ENCODE measurements around the gene TMEM14A. TPM values are rescaled to one million over a fixed set of nuclear protein-coding genes. Genes with fewer than 3 reads are reported as not detected.

Gene TMEM14A, protein sequence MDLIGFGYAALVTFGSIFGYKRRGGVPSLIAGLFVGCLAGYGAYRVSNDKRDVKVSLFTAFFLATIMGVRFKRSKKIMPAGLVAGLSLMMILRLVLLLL
- 10 to 100 TPM; 23.1 to 32.4 (median 26.9) TPM for total RNA-seq

- peaks cover 0 to 35% (median 15%) of the 10 kb centered on the region in 3 donors for H3K4me1 ChIP-seq
- WGBS, 2 donors (ENCODE audit: low coverage in 1 of 2), result 2 to 12% methylated on average over 7 to 8 of the region's 42 CpGs
- H3K27ac ChIP-seq, result peak within 1 kb of the TSS in 3 of 4 donors; percentile 73 to 79 (median 75)
- H3K27me3 ChIP-seq, result no peaks in the 10 kb centered on the region
- peak within 1 kb of the TSS; percentile 53 to 65 for H3K4me3 ChIP-seq
- H3K9me3 ChIP-seq, result no peaks in the 10 kb centered on the region
- no peaks in the 10 kb centered on the region for H3K36me3 ChIP-seq
- ATAC-seq, result peak; percentile 99
- TF ChIP-seq POLR2A (IDR thresholded peaks at IDR 0.05) (peak; percentile 42 to 50), EP300 (IDR thresholded peaks at IDR 0.05) (no peak), POLR2AphosphoS5 (IDR thresholded peaks at IDR 0.05) (peak; percentile 41)
- TF ChIP-seq, protein P1, sequence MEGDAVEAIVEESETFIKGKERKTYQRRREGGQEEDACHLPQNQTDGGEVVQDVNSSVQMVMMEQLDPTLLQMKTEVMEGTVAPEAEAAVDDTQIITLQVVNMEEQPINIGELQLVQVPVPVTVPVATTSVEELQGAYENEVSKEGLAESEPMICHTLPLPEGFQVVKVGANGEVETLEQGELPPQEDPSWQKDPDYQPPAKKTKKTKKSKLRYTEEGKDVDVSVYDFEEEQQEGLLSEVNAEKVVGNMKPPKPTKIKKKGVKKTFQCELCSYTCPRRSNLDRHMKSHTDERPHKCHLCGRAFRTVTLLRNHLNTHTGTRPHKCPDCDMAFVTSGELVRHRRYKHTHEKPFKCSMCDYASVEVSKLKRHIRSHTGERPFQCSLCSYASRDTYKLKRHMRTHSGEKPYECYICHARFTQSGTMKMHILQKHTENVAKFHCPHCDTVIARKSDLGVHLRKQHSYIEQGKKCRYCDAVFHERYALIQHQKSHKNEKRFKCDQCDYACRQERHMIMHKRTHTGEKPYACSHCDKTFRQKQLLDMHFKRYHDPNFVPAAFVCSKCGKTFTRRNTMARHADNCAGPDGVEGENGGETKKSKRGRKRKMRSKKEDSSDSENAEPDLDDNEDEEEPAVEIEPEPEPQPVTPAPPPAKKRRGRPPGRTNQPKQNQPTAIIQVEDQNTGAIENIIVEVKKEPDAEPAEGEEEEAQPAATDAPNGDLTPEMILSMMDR (IDR thresholded peaks at IDR 0.05), result peak in 1 of 4 experiments; percentile 42
Observed at GRCh38 chr6:52670502-52671409, at the start of gene TMEM14A. TSS of gene TMEM14A (plus strand) at chr6:52671113. CDS start at chr6:52677103, 5,990 bp downstream.

GRCh38 chr6:52621631-52622030 lies 49.3 kb upstream of the TMEM14A start:
- Histone ChIP-seq H3K9me3 (no peaks in the 10 kb centered on the region), H3K4me1 (no peaks in the 10 kb centered on the region), H3K27me3 (no peaks in the 10 kb centered on the region), H3K36me3 (no peaks in the 10 kb centered on the region), H3K4me3 (no peak overlapping the region), H3K27ac (no peak overlapping the region)
- no peak for TF ChIP-seq POLR2AphosphoS5 (IDR thresholded peaks at IDR 0.05)
- WGBS, 2 donors (ENCODE audit: low coverage in 1 of 2), result 50 to 91% methylated on average over 1 of the region's 1 CpG
- no peak for ATAC-seq

GRCh38 chr6:52622810-52623209 lies 48.1 kb upstream of the TMEM14A start:
- Histone ChIP-seq H3K9me3 (no peaks in the 10 kb centered on the region), H3K36me3 (no peaks in the 10 kb centered on the region), H3K27ac (no peak overlapping the region), H3K4me1 (no peaks in the 10 kb centered on the region), H3K4me3 (no peak overlapping the region), H3K27me3 (no peaks in the 10 kb centered on the region)
- 74 to 76% methylated on average over 2 of the region's 2 CpGs for WGBS, 2 donors (ENCODE audit: low coverage in 1 of 2)
- no peak for ATAC-seq
- TF ChIP-seq POLR2AphosphoS5 (IDR thresholded peaks at IDR 0.05) (no peak), POLR2A (IDR thresholded peaks at IDR 0.05) (no peak), EP300 (IDR thresholded peaks at IDR 0.05) (no peak)
- TF ChIP-seq, protein P1 (IDR thresholded peaks at IDR 0.05), result no peak

GRCh38 chr6:52632011-52632410 lies 38.9 kb upstream of the TMEM14A start:
- Histone ChIP-seq H3K36me3 (no peaks in the 10 kb centered on the region), H3K4me3 (no peak overlapping the region), H3K27ac (no peak overlapping the region), H3K9me3 (no peaks in the 10 kb centered on the region), H3K27me3 (no peaks in the 10 kb centered on the region), H3K4me1 (no peaks in the 10 kb centered on the region)
- no peak for ATAC-seq
- WGBS, 2 donors (ENCODE audit: low coverage in 1 of 2), result 100% methylated on average over 1 of the region's 1 CpG
- TF ChIP-seq EP300 (IDR thresholded peaks at IDR 0.05), result no peak

DNA sequence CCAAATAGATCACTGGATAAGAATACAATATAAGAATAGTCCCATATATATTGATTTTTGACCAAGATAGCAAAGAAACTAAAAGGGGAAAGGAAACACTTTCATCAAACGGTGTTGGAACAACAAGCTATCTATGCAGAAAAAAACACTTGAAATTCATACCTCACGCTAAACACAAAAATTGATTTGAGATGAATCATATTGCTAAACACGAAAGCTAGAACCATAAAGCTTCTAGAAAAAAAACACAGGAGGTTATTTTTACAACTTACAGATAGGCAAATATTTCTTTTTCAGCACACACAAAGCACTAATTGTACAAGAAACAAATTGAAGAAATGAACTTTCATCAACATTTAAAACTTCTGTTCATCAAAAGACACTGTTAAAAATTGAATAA lies 36.7 kb upstream of the TMEM14A start:
- no peak for TF ChIP-seq POLR2A (IDR thresholded peaks at IDR 0.05)
- TF ChIP-seq, protein P1 (IDR thresholded peaks at IDR 0.05), result no peak
- TF ChIP-seq POLR2AphosphoS5 (IDR thresholded peaks at IDR 0.05), result no peak
- TF ChIP-seq EP300 (IDR thresholded peaks at IDR 0.05), result no peak
- H3K27me3 ChIP-seq, result no peaks in the 10 kb centered on the region
- no peak for ATAC-seq
- no peak overlapping the region for H3K4me3 ChIP-seq
- WGBS, 2 donors (ENCODE audit: low coverage in 1 of 2), result 44 to 61% methylated on average over 3 of the region's 3 CpGs
- no peaks in the 10 kb centered on the region for H3K36me3 ChIP-seq
- no peaks in the 10 kb centered on the region for H3K4me1 ChIP-seq
- H3K27ac ChIP-seq, result no peak overlapping the region
- H3K9me3 ChIP-seq, result no peaks in the 10 kb centered on the region
